GM12878 (cell line): Measurements from ENCODE around the gene TMPRSS6. TPM values are rescaled to one million over a fixed set of nuclear protein-coding genes. Genes with fewer than 3 reads are reported as not detected.

Source experiments
- ATAC-seq: fragments of 200-7000 bp; cut with Tn5 transposase; 3 replicates; pipeline ENCODE4 v1.9.1; 2020; ENCODE audit warnings: mild to moderate bottlenecking, moderate library complexity
- BruUV-seq: library from RNA; stranded (reverse); fragments of 400-500 nt; replicated peaks from 2 replicates; lab custom pipeline; 2021; lab: Mats Ljungman, UMichigan
- CTCF ChIA-PET: fragments of 300-600 bp; sonication (Branson Sonifier 250); formaldehyde crosslinking; extraction: SDS; loops from one replicate; lab custom pipeline; 2021; ENCODE audit warnings: inconsistent platforms; lab: Yijun Ruan, JAX
- POLR2A ChIA-PET: fragments of 350-600 bp; formaldehyde crosslinking; extraction: SDS; loops from one replicate; lab custom pipeline; 2021; ENCODE audit warnings: inconsistent platforms; lab: Charles Lee
- RAD21 ChIA-PET: fragments of 300-600 bp; sonication (Branson Sonifier 250); formaldehyde crosslinking; loops from one replicate; lab custom pipeline; 2023; ENCODE audit warnings: antibody characterized with exemption; ENCODE audit not compliant: unreplicated experiment; lab: Charles Lee
- SMC1A ChIA-PET: fragments of 300-600 bp; sonication (Branson Sonifier 250); formaldehyde crosslinking; loops from one replicate; lab custom pipeline; 2023; ENCODE audit not compliant: unreplicated experiment, uncharacterized antibody; lab: Charles Lee
- DNase-seq: peaks from one replicate; pipeline ENCODE4 v3.0.0-alpha.2; 2011; ENCODE audit warnings: low read depth, low spot score
- FAIRE-seq: peaks from 3 replicates; lab custom pipeline; 2011; peaks lifted over from hg19 to GRCh38; lab: Jason Lieb, UNC
- H2AFZ ChIP-seq: 2 replicates; pipeline ENCODE4 v1.6.0; 2011; ENCODE audit warnings: low read depth, low read length, control low read depth; ENCODE audit not compliant: control insufficient read depth
- H3K27ac ChIP-seq: 2 replicates; pipeline ENCODE4 v1.5.1; 2011; ENCODE audit warnings: control low read depth; ENCODE audit not compliant: control insufficient read depth, insufficient read depth
- H3K27me3 ChIP-seq, 2 experiments: replicated peaks in 1 of 2; 2 replicates each; pipeline versions ENCODE4 v1.6.0 to v1.6.1; 2011; ENCODE audit warnings: low read length in 1 of 2; ENCODE audit not compliant: control insufficient read depth in 2 of 2, insufficient read depth in 2 of 2
- H3K36me3 ChIP-seq, 2 experiments: 2 replicates each; pipeline ENCODE4 v1.5.1; 2011; ENCODE audit warnings: low read length in 1 of 2; ENCODE audit not compliant: control insufficient read depth in 2 of 2, insufficient read depth in 2 of 2
- H3K4me1 ChIP-seq: 2 replicates; pipeline ENCODE4 v1.6.1; 2011; ENCODE audit warnings: mild to moderate bottlenecking, low read length, moderate library complexity, mixed read lengths; ENCODE audit not compliant: control insufficient read depth, insufficient read depth
- H3K4me2 ChIP-seq: 2 replicates; pipeline ENCODE4 v1.6.0; 2011; ENCODE audit warnings: control low read depth; ENCODE audit not compliant: control insufficient read depth, insufficient read depth
- H3K4me3 ChIP-seq: fragments of 200-600 bp; sonication (generic); 2 replicates; pipeline ENCODE4 v1.5.1; 2016
- H3K79me2 ChIP-seq: 2 replicates; pipeline ENCODE4 v1.6.0; 2011; ENCODE audit warnings: low read length; ENCODE audit not compliant: control insufficient read depth, insufficient read depth
- H3K9ac ChIP-seq: 2 replicates; pipeline ENCODE4 v1.8.0; 2011; ENCODE audit warnings: low read length, control low read depth, mixed read lengths; ENCODE audit not compliant: control insufficient read depth, insufficient read depth
- H3K9me3 ChIP-seq: replicated peaks from 3 replicates; pipeline ENCODE4 v1.5.1; 2011; ENCODE audit warnings: mild to moderate bottlenecking, low read length; ENCODE audit not compliant: control insufficient read depth, insufficient read depth
- H4K20me1 ChIP-seq: 2 replicates; pipeline ENCODE4 v1.6.0; 2011; ENCODE audit not compliant: control insufficient read depth, insufficient read depth
- GABPA ChIP-seq: IDR thresholded peaks from 2 replicates; pipeline ENCODE4 v1.6.1; 2014; ENCODE audit warnings: antibody characterized with exemption, low read depth, mild to moderate bottlenecking, inconsistent platforms
- HDAC6 ChIP-seq: fragments of 200-600 bp; sonication (generic); IDR thresholded peaks from one replicate; pipeline ENCODE4 v1.8.0; 2017; ENCODE audit warnings: antibody characterized with exemption; ENCODE audit not compliant: unreplicated experiment
- NFIC ChIP-seq: IDR thresholded peaks from 2 replicates; pipeline ENCODE4 v1.6.1; 2012; ENCODE audit warnings: low read depth, mild to moderate bottlenecking, inconsistent platforms, low read length, moderate library complexity
- NFYA ChIP-seq: IDR thresholded peaks from 2 replicates; pipeline ENCODE4 v1.6.1; 2011; ENCODE audit warnings: low read depth, mild to moderate bottlenecking, low read length, improper control_type of control experiment, borderline replicate concordance
- POLR2A ChIP-seq: IDR thresholded peaks from 2 replicates; pipeline ENCODE4 v1.6.1; 2011; ENCODE audit warnings: low read depth, mild to moderate bottlenecking, low read length
- POLR2AphosphoS2 ChIP-seq: IDR thresholded peaks from 2 replicates; pipeline ENCODE4 v1.6.1; 2011; ENCODE audit warnings: low read depth, mild to moderate bottlenecking, low read length, improper control_type of control experiment, moderate library complexity
- POU2F2 ChIP-seq: IDR thresholded peaks from 3 replicates; pipeline ENCODE4 v1.6.1; 2011; ENCODE audit warnings: low read depth, mild to moderate bottlenecking, low read length, borderline replicate concordance
- RAD51 ChIP-seq: fragments of 450-650 bp; IDR thresholded peaks from 2 replicates; pipeline ENCODE4 v1.6.1; 2016; ENCODE audit warnings: moderate library complexity, mild to moderate bottlenecking, inconsistent platforms
- STAT3 ChIP-seq: IDR thresholded peaks from 2 replicates; pipeline ENCODE4 v1.6.1; 2011; ENCODE audit warnings: low read depth, low read length, improper control_type of control experiment
- WGBS: methylation state at CpG from one replicate; pipeline ENCODE4 v1.1.6; 2016; ENCODE audit warnings: low lambda C conversion rate; ENCODE audit not compliant: insufficient replicate concordance, insufficient coverage; ENCODE audit errors: missing lambda C conversion rate; 5-methylcytosine and 5-hydroxymethylcytosine counted together
- in situ Hi-C: fragments of 300-500 bp; cut with MboI; formaldehyde crosslinking; loops from 9 replicates; pipeline ENCODE4 v1.14.3; 2018; ENCODE audit warnings: mixed read lengths
- intact Hi-C: fragments of 100-400 bp; cut with micrococcal nuclease; formaldehyde crosslinking; loops from one replicate; pipeline ENCODE4 v1.14.2; 2022; ENCODE audit not compliant: unreplicated experiment
- polyA plus RNA-seq, 11 experiments: library from polyadenylated mRNA; depleted of rRNA in 4 of 11; unstranded in 6 of 11; stranded (reverse) in 5 of 11; fragments of >200 nt; fragmentation: Nextera tagmentation in 4 of 11; fragmentation: Illumina TruSeq in 1 of 11; extraction: Ambion mirVana in 4 of 11; extraction: Trizol in 1 of 11; gene quantifications; 1 replicate in 1 of 11; 2 replicates in 10 of 11; pipeline versions ENCODE4 v1.2.1 to v1.2.3, GENCODE V29; 2011 to 2016; ENCODE audit warnings: inconsistent platforms in 2 of 11, missing spikeins in 2 of 11, low read depth in 1 of 11
- total RNA-seq, 4 experiments: library from RNA; depleted of rRNA in 3 of 4; stranded (reverse); fragments of >200 nt in 3 of 4; fragmentation: Illumina TruSeq in 1 of 4; extraction: Trizol in 1 of 4; gene quantifications; 2 replicates each; pipeline versions ENCODE4 v1.2.1 to v1.2.3, GENCODE V29; 2013 to 2021
- TF ChIP-seq, protein P1 (sequence below): fragments of 450-650 bp; IDR thresholded peaks from 2 replicates; pipeline ENCODE4 v1.6.1; 2017; ENCODE audit warnings: mild to moderate bottlenecking, moderate library complexity
- TF ChIP-seq, protein P2 (sequence below): fragments of 450-650 bp; IDR thresholded peaks from 2 replicates; pipeline ENCODE4 v1.6.1; 2018; ENCODE audit warnings: mild to moderate bottlenecking, low read depth, moderate library complexity; ENCODE audit not compliant: partially characterized antibody
- TF ChIP-seq, protein P3 (sequence below): fragments of 450-650 bp; formaldehyde crosslinking; IDR thresholded peaks from 2 replicates; pipeline ENCODE4 v1.4.0; 2020; ENCODE audit warnings: mild to moderate bottlenecking, moderate library complexity

TMPRSS6 gene
- total and polyA plus RNA-seq, 10 of the 15 experiments (the other 5 are each of a cell fraction or from before 2014, with no cell fraction given), result 0.06 to 0.69 (median 0.19) TPM; not detected in 6

DNA sequence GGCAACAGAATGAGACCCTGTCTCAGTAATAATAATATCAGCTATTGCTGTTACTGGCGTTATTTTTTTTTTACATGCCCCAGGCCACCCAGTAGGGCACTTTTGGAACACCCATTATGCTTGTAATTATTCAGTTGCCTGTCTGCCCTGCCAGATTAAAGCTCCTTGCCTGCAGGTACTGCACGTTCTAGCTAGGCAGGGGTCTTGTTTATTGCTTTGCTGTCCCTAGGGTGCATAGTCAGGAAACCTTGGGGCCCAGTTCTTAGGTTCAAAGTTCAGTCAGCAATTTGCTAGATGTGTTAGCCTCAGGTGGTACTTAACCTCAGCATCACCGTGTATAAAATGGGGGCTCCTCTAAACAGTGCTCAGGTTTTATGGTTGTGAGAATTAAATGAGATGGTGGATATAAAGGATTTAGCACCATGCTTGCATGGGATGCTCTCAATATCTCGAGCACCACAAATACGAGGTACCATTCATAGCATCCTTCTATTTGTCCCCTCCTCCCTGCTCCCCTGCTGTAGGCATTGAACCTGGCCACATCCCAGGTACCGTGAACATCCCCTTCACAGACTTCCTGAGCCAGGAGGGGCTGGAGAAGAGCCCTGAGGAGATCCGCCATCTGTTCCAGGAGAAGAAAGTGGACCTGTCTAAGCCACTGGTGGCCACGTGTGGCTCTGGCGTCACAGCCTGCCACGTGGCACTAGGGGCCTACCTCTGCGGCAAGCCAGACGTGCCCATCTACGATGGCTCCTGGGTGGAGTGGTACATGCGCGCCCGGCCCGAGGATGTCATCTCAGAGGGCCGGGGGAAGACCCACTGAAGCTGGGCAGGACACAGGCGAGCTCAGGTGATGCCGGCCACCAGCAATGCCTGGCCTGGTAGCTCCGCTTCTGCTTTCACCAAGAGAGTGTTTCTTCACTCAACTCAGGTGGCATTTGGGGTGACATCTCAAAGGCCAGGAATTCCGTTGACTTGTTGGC lies 80.5 kb downstream of the TMPRSS6 start:
- no peak overlapping the region for H3K4me3 ChIP-seq
- FAIRE-seq (no peak), ATAC-seq (no peak), DNase-seq (no peak)
- no TSS peak for BruUV-seq
- no peaks in the 10 kb centered on the region for H3K36me3 ChIP-seq
- H3K9me3 ChIP-seq, result no peaks in the 10 kb centered on the region
- intact Hi-C loops (no loop called here), in situ Hi-C loops (no loop called here)
- no peak overlapping the region for H3K9ac ChIP-seq
- ChIA-PET CTCF (interaction anchor here (1.3 to 1.7 kb wide), 3 partner anchors 8 to 15 kb away, joined by 3 to 10 read pairs (median 7); no protein-coding TSS in a partner anchor), RAD21 (no interaction called here), SMC1A (interaction anchor here (1.3 kb wide), 1 partner anchor 14 kb away, joined by 3 read pairs; no protein-coding TSS in a partner anchor), POLR2A (no interaction called here)
- H3K4me2 ChIP-seq, result no peak overlapping the region
- no peaks in the 10 kb centered on the region for H4K20me1 ChIP-seq
- no peak for TF ChIP-seq POLR2AphosphoS2
- TF ChIP-seq STAT3, result no peak
- TF ChIP-seq POU2F2, result no peak
- TF ChIP-seq, protein P1, sequence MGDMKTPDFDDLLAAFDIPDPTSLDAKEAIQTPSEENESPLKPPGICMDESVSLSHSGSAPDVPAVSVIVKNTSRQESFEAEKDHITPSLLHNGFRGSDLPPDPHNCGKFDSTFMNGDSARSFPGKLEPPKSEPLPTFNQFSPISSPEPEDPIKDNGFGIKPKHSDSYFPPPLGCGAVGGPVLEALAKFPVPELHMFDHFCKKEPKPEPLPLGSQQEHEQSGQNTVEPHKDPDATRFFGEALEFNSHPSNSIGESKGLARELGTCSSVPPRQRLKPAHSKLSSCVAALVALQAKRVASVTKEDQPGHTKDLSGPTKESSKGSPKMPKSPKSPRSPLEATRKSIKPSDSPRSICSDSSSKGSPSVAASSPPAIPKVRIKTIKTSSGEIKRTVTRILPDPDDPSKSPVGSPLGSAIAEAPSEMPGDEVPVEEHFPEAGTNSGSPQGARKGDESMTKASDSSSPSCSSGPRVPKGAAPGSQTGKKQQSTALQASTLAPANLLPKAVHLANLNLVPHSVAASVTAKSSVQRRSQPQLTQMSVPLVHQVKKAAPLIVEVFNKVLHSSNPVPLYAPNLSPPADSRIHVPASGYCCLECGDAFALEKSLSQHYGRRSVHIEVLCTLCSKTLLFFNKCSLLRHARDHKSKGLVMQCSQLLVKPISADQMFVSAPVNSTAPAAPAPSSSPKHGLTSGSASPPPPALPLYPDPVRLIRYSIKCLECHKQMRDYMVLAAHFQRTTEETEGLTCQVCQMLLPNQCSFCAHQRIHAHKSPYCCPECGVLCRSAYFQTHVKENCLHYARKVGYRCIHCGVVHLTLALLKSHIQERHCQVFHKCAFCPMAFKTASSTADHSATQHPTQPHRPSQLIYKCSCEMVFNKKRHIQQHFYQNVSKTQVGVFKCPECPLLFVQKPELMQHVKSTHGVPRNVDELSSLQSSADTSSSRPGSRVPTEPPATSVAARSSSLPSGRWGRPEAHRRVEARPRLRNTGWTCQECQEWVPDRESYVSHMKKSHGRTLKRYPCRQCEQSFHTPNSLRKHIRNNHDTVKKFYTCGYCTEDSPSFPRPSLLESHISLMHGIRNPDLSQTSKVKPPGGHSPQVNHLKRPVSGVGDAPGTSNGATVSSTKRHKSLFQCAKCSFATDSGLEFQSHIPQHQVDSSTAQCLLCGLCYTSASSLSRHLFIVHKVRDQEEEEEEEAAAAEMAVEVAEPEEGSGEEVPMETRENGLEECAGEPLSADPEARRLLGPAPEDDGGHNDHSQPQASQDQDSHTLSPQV, result no peak
- no peak for TF ChIP-seq NFYA
- TF ChIP-seq, protein P2, sequence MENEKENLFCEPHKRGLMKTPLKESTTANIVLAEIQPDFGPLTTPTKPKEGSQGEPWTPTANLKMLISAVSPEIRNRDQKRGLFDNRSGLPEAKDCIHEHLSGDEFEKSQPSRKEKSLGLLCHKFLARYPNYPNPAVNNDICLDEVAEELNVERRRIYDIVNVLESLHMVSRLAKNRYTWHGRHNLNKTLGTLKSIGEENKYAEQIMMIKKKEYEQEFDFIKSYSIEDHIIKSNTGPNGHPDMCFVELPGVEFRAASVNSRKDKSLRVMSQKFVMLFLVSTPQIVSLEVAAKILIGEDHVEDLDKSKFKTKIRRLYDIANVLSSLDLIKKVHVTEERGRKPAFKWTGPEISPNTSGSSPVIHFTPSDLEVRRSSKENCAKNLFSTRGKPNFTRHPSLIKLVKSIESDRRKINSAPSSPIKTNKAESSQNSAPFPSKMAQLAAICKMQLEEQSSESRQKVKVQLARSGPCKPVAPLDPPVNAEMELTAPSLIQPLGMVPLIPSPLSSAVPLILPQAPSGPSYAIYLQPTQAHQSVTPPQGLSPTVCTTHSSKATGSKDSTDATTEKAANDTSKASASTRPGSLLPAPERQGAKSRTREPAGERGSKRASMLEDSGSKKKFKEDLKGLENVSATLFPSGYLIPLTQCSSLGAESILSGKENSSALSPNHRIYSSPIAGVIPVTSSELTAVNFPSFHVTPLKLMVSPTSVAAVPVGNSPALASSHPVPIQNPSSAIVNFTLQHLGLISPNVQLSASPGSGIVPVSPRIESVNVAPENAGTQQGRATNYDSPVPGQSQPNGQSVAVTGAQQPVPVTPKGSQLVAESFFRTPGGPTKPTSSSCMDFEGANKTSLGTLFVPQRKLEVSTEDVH, result no peak
- TF ChIP-seq POLR2A, result no peak
- no peak for TF ChIP-seq GABPA
- TF ChIP-seq NFIC, result no peak
- no peak for TF ChIP-seq HDAC6
- TF ChIP-seq RAD51, result no peak
- TF ChIP-seq, protein P3, sequence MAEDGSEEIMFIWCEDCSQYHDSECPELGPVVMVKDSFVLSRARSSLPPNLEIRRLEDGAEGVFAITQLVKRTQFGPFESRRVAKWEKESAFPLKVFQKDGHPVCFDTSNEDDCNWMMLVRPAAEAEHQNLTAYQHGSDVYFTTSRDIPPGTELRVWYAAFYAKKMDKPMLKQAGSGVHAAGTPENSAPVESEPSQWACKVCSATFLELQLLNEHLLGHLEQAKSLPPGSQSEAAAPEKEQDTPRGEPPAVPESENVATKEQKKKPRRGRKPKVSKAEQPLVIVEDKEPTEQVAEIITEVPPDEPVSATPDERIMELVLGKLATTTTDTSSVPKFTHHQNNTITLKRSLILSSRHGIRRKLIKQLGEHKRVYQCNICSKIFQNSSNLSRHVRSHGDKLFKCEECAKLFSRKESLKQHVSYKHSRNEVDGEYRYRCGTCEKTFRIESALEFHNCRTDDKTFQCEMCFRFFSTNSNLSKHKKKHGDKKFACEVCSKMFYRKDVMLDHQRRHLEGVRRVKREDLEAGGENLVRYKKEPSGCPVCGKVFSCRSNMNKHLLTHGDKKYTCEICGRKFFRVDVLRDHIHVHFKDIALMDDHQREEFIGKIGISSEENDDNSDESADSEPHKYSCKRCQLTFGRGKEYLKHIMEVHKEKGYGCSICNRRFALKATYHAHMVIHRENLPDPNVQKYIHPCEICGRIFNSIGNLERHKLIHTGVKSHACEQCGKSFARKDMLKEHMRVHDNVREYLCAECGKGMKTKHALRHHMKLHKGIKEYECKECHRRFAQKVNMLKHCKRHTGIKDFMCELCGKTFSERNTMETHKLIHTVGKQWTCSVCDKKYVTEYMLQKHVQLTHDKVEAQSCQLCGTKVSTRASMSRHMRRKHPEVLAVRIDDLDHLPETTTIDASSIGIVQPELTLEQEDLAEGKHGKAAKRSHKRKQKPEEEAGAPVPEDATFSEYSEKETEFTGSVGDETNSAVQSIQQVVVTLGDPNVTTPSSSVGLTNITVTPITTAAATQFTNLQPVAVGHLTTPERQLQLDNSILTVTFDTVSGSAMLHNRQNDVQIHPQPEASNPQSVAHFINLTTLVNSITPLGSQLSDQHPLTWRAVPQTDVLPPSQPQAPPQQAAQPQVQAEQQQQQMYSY (CRISPR knock-in tag), result no peak
- no peaks in the 10 kb centered on the region for H3K79me2 ChIP-seq
- no peaks in the 10 kb centered on the region for H3K27me3 ChIP-seq
- no peaks in the 10 kb centered on the region for H3K4me1 ChIP-seq
- 91% methylated on average over 22 of the region's 22 CpGs for WGBS
- no peak overlapping the region for H2AFZ ChIP-seq
- no peak overlapping the region for H3K27ac ChIP-seq
